22Rv1 (cell line): Measurements from ENCODE around the gene CGB8.

Experiments used
- H3K27ac ChIP-seq: fragments of 450-650 bp; 2 replicates; pipeline ENCODE4 v1.5.1; 2017
- CTCF ChIP-seq: fragments of 450-650 bp; IDR thresholded peaks from 2 replicates; pipeline ENCODE4 v1.5.1; 2017; ENCODE audit warnings: mild to moderate bottlenecking
- ZFX ChIP-seq: fragments of 450-650 bp; IDR thresholded peaks from 2 replicates; pipeline ENCODE4 v1.6.1; 2017; ENCODE audit warnings: antibody characterized with exemption, borderline replicate concordance

The CGB8 gene

GRCh38 chr19:49006905-49007304 is 42.0 kb downstream of the CGB8 start:
- H3K27ac ChIP-seq = no peak overlapping the region
- TF ChIP-seq CTCF = no peak
- TF ChIP-seq ZFX = no peak

- TF ChIP-seq ZFX (no peak), CTCF (no peak)
- no peak overlapping the region for H3K27ac ChIP-seq
Observed at GRCh38 chr19:49004964-49005614, 43.8 kb downstream of the CGB8 start.

- no peak overlapping the region for H3K27ac ChIP-seq
- TF ChIP-seq CTCF (no peak), ZFX (no peak)
Observed at GRCh38 chr19:49004133-49004532, 44.8 kb downstream of the CGB8 start.

- no peak overlapping the region for H3K27ac ChIP-seq
- TF ChIP-seq ZFX (no peak), CTCF (peak; percentile 87)
Observed at GRCh38 chr19:48999481-49000325, 49.2 kb downstream of the CGB8 start.

GRCh38 chr19:48997972-48998371 is 50.9 kb downstream of the CGB8 start:
- TF ChIP-seq ZFX = no peak
- TF ChIP-seq CTCF = peak; percentile 79
- no peak overlapping the region for H3K27ac ChIP-seq
